Stomach (tissue), 9 donors: ENCODE data around the gene MYO18B. TPM values are rescaled to one million over a fixed set of nuclear protein-coding genes. Genes with fewer than 3 reads are reported as not detected.
"Not testable (repeated sequence)": the region's sequence is repeated elsewhere in the genome, so short reads cannot be mapped to it uniquely, and the experiment has no call there.

Experiments used
- DNase-seq, 2 donors: peaks; one replicate each; pipeline versions ENCODE4 v3.0.0 to v3.0.0-alpha.2; 2013 to 2019
- H3K27ac ChIP-seq, 5 donors: fragments of 200-600 bp in 4 of 5; sonication (generic) in 4 of 5; one replicate each; pipeline ENCODE4 v1.5.1; 2013 to 2019; ENCODE audit warnings: mild to moderate bottlenecking in 1 of 5, moderate library complexity in 1 of 5
- H3K27me3 ChIP-seq, 3 donors: fragments of 200-600 bp; sonication (generic); one replicate each; pipeline ENCODE4 v1.5.1; 2017 to 2019; ENCODE audit warnings: mixed run types in 1 of 3
- H3K36me3 ChIP-seq, 4 donors: fragments of 200-600 bp; sonication (generic); 1 replicate in 3 of 4; 2 replicates in 1 of 4; pipeline ENCODE4 v1.5.1; 2016 to 2019
- H3K4me1 ChIP-seq, 4 donors: fragments of 200-600 bp; sonication (generic); one replicate each; pipeline ENCODE4 v1.5.1; 2016 to 2019
- H3K4me3 ChIP-seq, 4 donors: fragments of 200-600 bp; sonication (generic) in 3 of 4; one replicate each; pipeline ENCODE4 v1.5.1; 2016 to 2019; ENCODE audit warnings: mild to moderate bottlenecking in 1 of 4
- H3K9me3 ChIP-seq, 4 donors: fragments of 200-600 bp; sonication (generic); one replicate each; pipeline ENCODE4 v1.5.1; 2016 to 2019
- CTCF ChIP-seq, 7 experiments: fragments of 450-650 bp in 4 of 7; fragments of 200-600 bp in 3 of 7; sonication (generic) in 3 of 7; IDR thresholded peaks; one replicate each; pipeline ENCODE4 v1.5.1; 2016 to 2019; ENCODE audit warnings: antibody characterized with exemption in 7 of 7, control low read depth in 2 of 7, mild to moderate bottlenecking in 1 of 7
- EP300 ChIP-seq: sonication (generic); formaldehyde crosslinking; IDR thresholded peaks from one replicate; pipeline ENCODE4 v1.6.1; 2017; ENCODE audit warnings: antibody characterized with exemption
- POLR2A ChIP-seq, 4 donors: fragments of 450-650 bp; IDR thresholded peaks; one replicate each; pipeline ENCODE4 v1.6.1; 2016; ENCODE audit warnings: antibody characterized with exemption in 4 of 4, control low read depth in 2 of 4, mild to moderate bottlenecking in 1 of 4, moderate library complexity in 1 of 4
- POLR2AphosphoS5 ChIP-seq, 3 donors: sonication (generic); formaldehyde crosslinking; IDR thresholded peaks; one replicate each; pipeline ENCODE4 v1.6.1; 2016; ENCODE audit warnings: antibody characterized with exemption in 3 of 3
- WGBS, 5 donors: extraction: QIAGEN DNeasy Blood & Tissue Kit in 3 of 5; methylation state at CpG; one replicate each; pipeline versions ENCODE4 v1.1.5 to v1.1.7; 2013 to 2018; 5-methylcytosine and 5-hydroxymethylcytosine counted together
- intact Hi-C: fragments of 100-400 bp; cut with DNase I; formaldehyde crosslinking; loops from one replicate; pipeline ENCODE4 v1.15.1; 2023; ENCODE audit warnings: low total_unique reads
- polyA plus RNA-seq, 3 donors: library from polyadenylated mRNA; stranded (reverse); fragments of 200-250 nt; gene quantifications; one replicate each; pipeline ENCODE4 v1.2.3, GENCODE V29; 2013
- total RNA-seq, 5 donors: library from RNA; depleted of rRNA; stranded (reverse); fragments of >200 nt; gene quantifications; one replicate each; pipeline versions ENCODE4 v1.1.0 to v1.2.3, GENCODE V29; 2014 to 2016
- donor health status: healthy with polysubstance abuse.
- donor health status: Bipolar disorder and iron deficiency.
- donor health status: healthy.

The MYO18B gene
- total and polyA plus RNA-seq, 8 donors = 0.31 to 7.6 (median 0.92) TPM; not detected in 1

- WGBS, 5 donors = 62 to 74% (median 65%) methylated on average over 3 of the region's 3 CpGs
- Histone ChIP-seq H3K4me3 (no peak overlapping the region), H3K27ac (no peak overlapping the region), H3K4me1 (no peaks in the 10 kb centered on the region), H3K36me3 (no peaks in the 10 kb centered on the region), H3K9me3 (peaks cover 0 to 9% (median 3%) of the 10 kb centered on the region in 4 donors), H3K27me3 (peaks cover 0 to 27% (median 4%) of the 10 kb centered on the region in 3 donors)
- TF ChIP-seq POLR2A (IDR thresholded peaks at IDR 0.05) = no peak
- intact Hi-C loops = loop anchor here (10.0 kb wide), 2 partner anchors 55 to 65 kb away; no protein-coding TSS in a partner anchor
- no peak for DNase-seq
These were observed 238.0 kb downstream of the MYO18B start for GRCh38 chr22:25979968-25980367.

DNA sequence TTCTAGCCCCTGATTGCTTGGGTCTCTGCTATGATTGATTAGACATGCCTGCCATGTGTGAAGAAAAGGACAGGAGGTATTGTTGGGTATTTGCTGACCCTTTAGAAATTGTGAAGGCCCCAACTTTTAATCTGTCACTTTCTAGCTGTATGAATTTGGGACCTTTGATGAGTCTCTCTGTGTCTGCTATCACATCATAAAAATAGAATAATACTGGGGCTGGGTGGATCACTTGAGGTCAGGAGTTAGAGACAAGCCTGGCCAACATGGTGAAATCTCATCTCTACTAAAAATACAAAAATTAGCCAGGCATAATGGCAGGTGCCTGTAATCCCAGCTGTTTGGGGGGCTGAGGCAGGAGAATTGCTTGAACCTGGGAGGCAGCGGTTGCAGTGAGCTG, 242.9 kb downstream of the MYO18B start:
- H3K4me1 ChIP-seq, DNase-seq, H3K4me3 ChIP-seq, H3K9me3 ChIP-seq, H3K27ac ChIP-seq, H3K36me3 ChIP-seq: not testable (repeated sequence)
- H3K27me3 ChIP-seq = peaks cover 0 to 36% (median 4%) of the 10 kb centered on the region in 3 donors
- 96 to 100% (median 100%) methylated on average over 1 of the region's 1 CpG for WGBS, 5 donors
- intact Hi-C loops = loop anchor here (10.0 kb wide), 2 partner anchors 60 kb away; no protein-coding TSS in a partner anchor

DNA sequence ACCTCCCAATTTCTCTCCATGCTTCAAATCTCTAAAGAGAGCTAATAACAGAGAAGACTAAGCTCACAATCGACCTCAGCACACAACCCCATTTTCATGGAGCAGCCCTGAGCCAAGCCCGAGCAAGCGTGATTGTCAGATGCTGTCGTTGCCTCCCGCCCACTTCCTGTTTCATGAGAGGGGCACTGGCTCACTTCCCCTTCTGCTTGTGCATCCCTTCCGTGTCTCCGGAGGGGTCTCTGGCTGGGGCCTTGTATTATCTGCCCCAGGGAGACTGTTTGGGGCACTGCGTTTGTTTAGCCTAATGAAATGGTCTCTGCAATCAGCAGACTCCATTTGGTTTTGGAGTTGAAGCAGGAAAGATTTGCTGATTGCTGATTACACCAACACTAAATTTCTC, 246.0 kb downstream of the MYO18B start:
- Histone ChIP-seq H3K4me3 (no peak overlapping the region), H3K27me3 (peaks cover 0 to 35% (median 0%) of the 10 kb centered on the region in 3 donors), H3K4me1 (no peaks in the 10 kb centered on the region), H3K36me3 (no peaks in the 10 kb centered on the region), H3K9me3 (no peaks in the 10 kb centered on the region), H3K27ac (no peak overlapping the region)
- WGBS, 5 donors = 30 to 51% (median 48%) methylated on average over 8 of the region's 8 CpGs
- DNase-seq = peak in 1 of 2 donors; percentile 41
- intact Hi-C loops = loop anchor here (10.0 kb wide), 2 partner anchors 57 to 63 kb away; no protein-coding TSS in a partner anchor
- no peak for TF ChIP-seq POLR2AphosphoS5 (IDR thresholded peaks at IDR 0.05)

GRCh38 chr22:25990940-25991339, 249.0 kb downstream of the MYO18B start:
- Histone ChIP-seq H3K27me3 (peaks cover 0 to 30% (median 0%) of the 10 kb centered on the region in 3 donors), H3K4me1 (no peaks in the 10 kb centered on the region), H3K27ac (no peak overlapping the region), H3K4me3 (no peak overlapping the region), H3K9me3 (no peaks in the 10 kb centered on the region), H3K36me3 (no peaks in the 10 kb centered on the region)
- DNase-seq = no peak
- WGBS, 5 donors = 65 to 81% (median 72%) methylated on average over 7 to 8 of the region's 8 CpGs
- TF ChIP-seq POLR2AphosphoS5 (IDR thresholded peaks at IDR 0.05) = no peak
- TF ChIP-seq EP300 = no peak
- TF ChIP-seq CTCF (IDR thresholded peaks at IDR 0.05) = no peak
- no peak for TF ChIP-seq POLR2A (IDR thresholded peaks at IDR 0.05)
- intact Hi-C loops = no loop called here

- WGBS, 5 donors = 73 to 82% (median 78%) methylated on average over 10 to 12 of the region's 12 CpGs
- intact Hi-C loops = no loop called here
- Histone ChIP-seq H3K27ac (no peak overlapping the region), H3K4me1 (no peaks in the 10 kb centered on the region), H3K9me3 (no peaks in the 10 kb centered on the region), H3K27me3 (peaks cover 0 to 28% (median 0%) of the 10 kb centered on the region in 3 donors), H3K4me3 (no peak overlapping the region), H3K36me3 (no peaks in the 10 kb centered on the region)
- TF ChIP-seq EP300 = no peak
- no peak for TF ChIP-seq POLR2A (IDR thresholded peaks at IDR 0.05)
- TF ChIP-seq POLR2AphosphoS5 (IDR thresholded peaks at IDR 0.05) = no peak
- no peak for TF ChIP-seq CTCF (IDR thresholded peaks at IDR 0.05)
- DNase-seq = no peak
These were observed 250.3 kb downstream of the MYO18B start for GRCh38 chr22:25992331-25992730.

GRCh38 chr22:25996669-25997068, 254.7 kb downstream of the MYO18B start:
- DNase-seq = no peak
- Histone ChIP-seq H3K27ac (no peak overlapping the region), H3K4me1 (no peaks in the 10 kb centered on the region), H3K9me3 (no peaks in the 10 kb centered on the region), H3K36me3 (no peaks in the 10 kb centered on the region), H3K4me3 (no peak overlapping the region), H3K27me3 (peaks cover 0 to 26% (median 0%) of the 10 kb centered on the region in 3 donors)
- TF ChIP-seq POLR2A (IDR thresholded peaks at IDR 0.05) (no peak), POLR2AphosphoS5 (IDR thresholded peaks at IDR 0.05) (no peak), EP300 (no peak), CTCF (IDR thresholded peaks at IDR 0.05) (no peak)
- WGBS, 5 donors = 72 to 83% (median 80%) methylated on average over 7 of the region's 7 CpGs
- intact Hi-C loops = no loop called here
